ENCODE results near the gene CCDC40. TPM values are rescaled to one million over a fixed set of nuclear protein-coding genes. Genes with fewer than 3 reads are reported as not detected.

CCDC40 gene
- total RNA-seq, 4 donors from 2014 or later: 2.8 to 54.5 (median 7.8) TPM

DNA sequence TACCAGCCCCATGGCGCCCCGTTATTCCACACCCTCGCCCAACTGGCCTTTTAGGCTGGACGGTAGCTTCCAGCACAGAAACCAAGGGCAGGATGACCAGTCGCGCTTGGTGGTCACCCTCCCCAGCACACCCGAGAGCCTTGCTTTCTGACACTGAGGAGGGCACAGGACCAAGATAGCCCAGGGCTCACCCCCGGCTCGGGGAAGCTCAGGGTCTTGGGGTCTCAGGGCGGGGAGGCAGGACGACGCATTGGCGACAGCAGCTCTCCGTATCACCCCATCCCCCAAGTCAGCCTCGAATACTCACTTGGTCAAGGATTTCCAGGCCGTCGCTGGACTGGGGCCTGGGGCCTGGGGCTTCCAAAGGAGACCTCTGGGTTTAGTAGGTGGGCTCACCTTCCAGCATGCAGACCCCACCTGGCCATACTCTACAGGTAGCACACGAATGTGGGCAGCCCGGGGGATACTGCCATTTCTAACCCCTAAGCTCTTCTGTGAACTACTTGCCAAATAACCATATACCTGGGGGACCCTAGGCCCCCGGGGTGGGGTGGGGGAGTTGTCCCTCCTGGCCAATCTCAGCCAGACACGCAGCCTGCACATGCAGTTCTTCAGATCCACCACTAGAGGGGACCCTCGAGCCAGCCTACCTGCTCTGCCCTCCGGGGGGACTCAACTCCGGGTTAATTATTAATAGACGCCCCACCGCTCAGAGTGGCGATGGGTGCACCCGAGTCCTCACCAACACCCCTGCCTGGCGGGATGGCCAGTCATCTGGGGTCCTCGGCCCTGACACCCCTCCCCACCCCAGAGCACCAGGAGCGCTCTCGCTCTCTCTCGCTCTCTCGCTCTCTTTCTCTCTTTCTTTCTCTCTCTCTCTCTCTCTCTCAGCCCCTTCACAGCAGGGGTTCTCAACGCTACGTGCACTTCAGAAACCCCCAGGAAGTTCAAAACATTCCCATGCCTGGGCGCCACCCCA, 30.8 kb upstream of the CCDC40 start:
- TF ChIP-seq, protein P1, sequence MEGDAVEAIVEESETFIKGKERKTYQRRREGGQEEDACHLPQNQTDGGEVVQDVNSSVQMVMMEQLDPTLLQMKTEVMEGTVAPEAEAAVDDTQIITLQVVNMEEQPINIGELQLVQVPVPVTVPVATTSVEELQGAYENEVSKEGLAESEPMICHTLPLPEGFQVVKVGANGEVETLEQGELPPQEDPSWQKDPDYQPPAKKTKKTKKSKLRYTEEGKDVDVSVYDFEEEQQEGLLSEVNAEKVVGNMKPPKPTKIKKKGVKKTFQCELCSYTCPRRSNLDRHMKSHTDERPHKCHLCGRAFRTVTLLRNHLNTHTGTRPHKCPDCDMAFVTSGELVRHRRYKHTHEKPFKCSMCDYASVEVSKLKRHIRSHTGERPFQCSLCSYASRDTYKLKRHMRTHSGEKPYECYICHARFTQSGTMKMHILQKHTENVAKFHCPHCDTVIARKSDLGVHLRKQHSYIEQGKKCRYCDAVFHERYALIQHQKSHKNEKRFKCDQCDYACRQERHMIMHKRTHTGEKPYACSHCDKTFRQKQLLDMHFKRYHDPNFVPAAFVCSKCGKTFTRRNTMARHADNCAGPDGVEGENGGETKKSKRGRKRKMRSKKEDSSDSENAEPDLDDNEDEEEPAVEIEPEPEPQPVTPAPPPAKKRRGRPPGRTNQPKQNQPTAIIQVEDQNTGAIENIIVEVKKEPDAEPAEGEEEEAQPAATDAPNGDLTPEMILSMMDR (IDR thresholded peaks at IDR 0.05): peak; percentile 80 to 99 (median 89)
- no peak for TF ChIP-seq POLR2A (IDR thresholded peaks at IDR 0.05)
- Histone ChIP-seq H3K27me3 (no peaks in the 10 kb centered on the region), H3K4me1 (peaks cover 0 to 22% (median 2%) of the 10 kb centered on the region in 4 donors), H3K4me3 (peak overlapping the region in 1 of 4 donors; percentile 25), H3K27ac (no peak overlapping the region), H3K36me3 (peaks cover 0 to 12% (median 0%) of the 10 kb centered on the region in 3 donors), H3K9me3 (no peaks in the 10 kb centered on the region)
- peak in 1 of 3 donors; percentile 26 for DNase-seq

DNA sequence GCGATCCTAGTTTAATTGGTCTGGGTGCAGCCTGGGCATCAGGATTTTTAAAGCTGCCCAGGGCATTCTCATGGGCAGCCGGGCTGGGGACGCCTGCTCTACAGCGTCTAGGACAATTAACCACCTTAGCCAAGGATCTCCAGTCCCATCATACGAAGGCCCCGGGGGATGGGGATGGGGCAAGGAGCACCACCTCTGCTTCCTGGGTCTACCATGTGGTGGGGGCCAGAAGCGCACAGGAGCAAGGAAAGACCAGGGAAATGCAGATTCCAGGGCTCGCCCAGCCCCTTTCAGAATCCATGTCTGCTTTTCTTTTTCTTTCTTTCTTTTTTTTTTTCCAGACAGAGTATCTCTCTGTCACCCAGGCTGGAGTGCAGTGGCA, 30.1 kb upstream of the CCDC40 start:
- Histone ChIP-seq H3K4me1 (peaks cover 0 to 22% (median 2%) of the 10 kb centered on the region in 4 donors), H3K27me3 (no peaks in the 10 kb centered on the region), H3K4me3 (peak overlapping the region in 1 of 4 donors; percentile 25), H3K9me3 (no peaks in the 10 kb centered on the region), H3K27ac (no peak overlapping the region), H3K36me3 (peaks cover 0 to 14% (median 0%) of the 10 kb centered on the region in 3 donors)
- TF ChIP-seq, protein P1 (IDR thresholded peaks at IDR 0.05): no peak
- TF ChIP-seq POLR2A (IDR thresholded peaks at IDR 0.05): no peak
- no peak for DNase-seq

DNA sequence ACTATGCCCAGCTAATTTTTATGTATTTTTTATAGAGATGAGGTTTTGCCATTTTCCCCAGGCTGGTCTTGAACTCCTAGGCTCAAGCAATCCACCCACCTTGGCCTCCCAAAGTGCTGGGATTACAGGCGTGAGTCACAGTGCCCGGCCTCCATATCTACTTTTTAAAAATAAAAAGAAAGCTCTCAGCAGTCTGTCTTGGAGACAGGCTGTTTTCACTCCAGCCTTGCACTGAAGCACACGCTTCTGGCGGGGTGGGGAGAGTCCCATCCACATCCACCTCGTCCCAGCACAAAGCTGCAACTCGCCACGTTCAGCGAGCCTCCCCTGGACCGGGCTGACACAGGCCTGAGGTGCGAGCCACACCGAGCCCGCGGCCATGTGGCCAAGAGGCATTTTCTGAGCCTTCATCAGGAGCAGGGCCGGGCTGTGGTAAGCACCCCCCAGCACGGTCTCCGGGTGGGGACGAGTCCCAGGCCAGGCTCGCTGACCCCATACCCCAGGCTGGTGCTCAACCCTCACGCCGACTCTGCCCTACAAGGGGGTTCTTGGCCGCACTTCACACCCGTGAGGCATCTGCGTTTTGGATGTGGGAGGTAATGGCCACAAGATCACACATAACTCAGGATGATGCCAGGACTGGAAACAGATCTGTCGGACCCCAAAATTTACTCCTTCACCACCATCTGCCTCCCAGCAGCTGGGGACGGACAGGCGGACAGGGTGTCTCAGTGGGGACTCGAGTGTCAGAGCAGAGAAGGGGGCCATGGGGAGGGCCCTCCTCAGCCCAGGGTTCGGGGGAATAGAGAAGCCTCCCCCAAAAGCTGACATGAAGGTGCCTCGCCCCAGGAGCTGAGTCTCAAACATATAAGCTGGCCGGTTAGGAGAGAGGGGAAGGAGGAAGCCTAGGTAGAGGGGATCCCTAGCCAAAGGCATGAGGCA, 29.4 kb upstream of the CCDC40 start:
- Histone ChIP-seq H3K4me3 (no peak overlapping the region), H3K27me3 (no peaks in the 10 kb centered on the region), H3K4me1 (peaks cover 0 to 22% (median 2%) of the 10 kb centered on the region in 4 donors), H3K27ac (no peak overlapping the region), H3K36me3 (peaks cover 0 to 14% (median 0%) of the 10 kb centered on the region in 3 donors), H3K9me3 (no peaks in the 10 kb centered on the region)
- no peak for DNase-seq
- TF ChIP-seq, protein P1 (IDR thresholded peaks at IDR 0.05): no peak
- TF ChIP-seq POLR2A (IDR thresholded peaks at IDR 0.05): no peak

DNA sequence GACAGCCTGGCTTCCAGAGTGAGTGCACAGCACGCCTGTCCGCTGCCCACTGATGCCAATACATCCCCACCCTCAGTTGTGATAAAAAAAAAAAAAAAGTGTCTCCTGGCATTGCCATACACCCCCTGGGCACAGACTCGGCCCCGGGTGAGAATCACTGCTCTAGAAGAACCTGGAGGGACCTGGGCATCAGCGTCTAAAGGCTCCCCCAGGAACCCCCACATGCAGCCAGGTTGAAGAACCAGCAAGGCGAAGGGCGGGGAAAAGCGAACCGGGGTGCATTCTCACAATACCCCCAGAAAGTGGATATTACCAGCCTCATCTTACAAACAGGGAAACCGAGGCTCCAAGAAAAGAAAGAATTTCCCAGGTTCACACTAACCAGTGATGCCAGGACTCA, 28.5 kb upstream of the CCDC40 start:
- Histone ChIP-seq H3K4me3 (no peak overlapping the region), H3K27ac (no peak overlapping the region), H3K27me3 (no peaks in the 10 kb centered on the region), H3K9me3 (no peaks in the 10 kb centered on the region), H3K4me1 (peaks cover 0 to 14% (median 2%) of the 10 kb centered on the region in 4 donors), H3K36me3 (peaks cover 0 to 19% (median 0%) of the 10 kb centered on the region in 3 donors)
- TF ChIP-seq, protein P1 (IDR thresholded peaks at IDR 0.05): no peak
- no peak for TF ChIP-seq POLR2A (IDR thresholded peaks at IDR 0.05)
- no peak for DNase-seq

DNA sequence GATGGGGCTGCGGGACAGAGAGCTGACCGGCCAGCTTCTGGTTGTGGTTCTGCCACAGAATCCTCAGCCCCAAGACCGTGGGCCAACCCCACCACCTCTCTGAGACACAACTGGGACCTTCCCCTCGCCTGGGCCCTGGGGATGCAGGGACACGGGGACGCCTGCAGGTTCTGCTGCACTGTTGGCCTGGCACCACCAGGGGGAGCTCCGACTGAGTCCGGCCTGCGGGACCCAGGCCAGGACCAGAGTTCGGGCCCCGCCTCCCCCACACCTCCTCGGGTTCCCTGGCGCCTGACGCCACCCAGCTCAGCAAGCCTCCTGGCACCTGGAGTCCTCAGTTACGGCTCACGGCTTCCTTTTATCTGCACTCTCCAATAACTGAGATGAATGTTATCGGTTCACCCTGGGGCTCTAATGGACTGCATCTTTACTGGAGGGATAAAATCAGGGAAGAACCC, 28.0 kb upstream of the CCDC40 start:
- TF ChIP-seq POLR2A (IDR thresholded peaks at IDR 0.05): no peak
- TF ChIP-seq, protein P1 (IDR thresholded peaks at IDR 0.05): peak; percentile 83 to 96 (median 90)
- Histone ChIP-seq H3K9me3 (no peaks in the 10 kb centered on the region), H3K27ac (no peak overlapping the region), H3K36me3 (peaks cover 0 to 22% (median 0%) of the 10 kb centered on the region in 3 donors), H3K4me3 (no peak overlapping the region), H3K4me1 (peaks cover 0 to 13% (median 2%) of the 10 kb centered on the region in 4 donors), H3K27me3 (no peaks in the 10 kb centered on the region)
- peak; percentile 67 to 90 (median 89) for DNase-seq

Measured in Peyer's patch (tissue), 4 donors.